PFSK-1 (cell line): ENCODE data around the gene B4GALT3.

Experiments
- POLR2AphosphoS5 ChIP-seq: IDR thresholded peaks from 2 replicates; pipeline ENCODE4 v1.6.1; 2012; ENCODE audit warnings: low read depth, mild to moderate bottlenecking, control low read depth, low read length, moderate library complexity
- TAF1 ChIP-seq: IDR thresholded peaks from 2 replicates; pipeline ENCODE4 v1.6.1; 2012; ENCODE audit warnings: low read length, control low read depth, borderline replicate concordance; ENCODE audit not compliant: insufficient read depth
- TF ChIP-seq, protein P1 (sequence below), 2 experiments: IDR thresholded peaks; 2 replicates each; pipeline versions ENCODE4 v1.6.1 to v1.8.0; 2011 to 2012; ENCODE audit warnings: low read depth in 2 of 2, low read length in 2 of 2, control low read depth in 1 of 2, inconsistent platforms in 1 of 2, mild to moderate bottlenecking in 1 of 2, moderate library complexity in 1 of 2; ENCODE audit not compliant: insufficient read depth in 1 of 2

DNA sequence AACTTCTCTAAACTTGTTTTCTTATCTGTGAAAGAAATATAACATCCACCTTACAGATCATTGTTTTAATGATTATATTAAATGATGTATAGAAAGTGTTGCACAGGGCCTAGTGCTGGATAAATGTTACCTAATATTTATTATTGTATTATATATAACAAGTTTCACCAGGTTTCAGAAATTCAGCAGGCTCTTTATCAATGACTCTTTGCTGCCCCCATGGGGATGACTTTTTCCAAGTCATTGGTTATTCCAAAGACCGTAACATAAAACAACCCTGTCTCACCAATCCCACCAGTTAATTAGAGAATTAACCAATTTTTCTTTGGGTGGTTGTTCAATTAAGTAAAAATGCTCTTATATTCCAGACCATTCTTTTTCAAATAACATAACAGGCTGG, 37.5 kb downstream of the B4GALT3 start:
- TF ChIP-seq POLR2AphosphoS5 (no peak), TAF1 (no peak)
- TF ChIP-seq, protein P1, sequence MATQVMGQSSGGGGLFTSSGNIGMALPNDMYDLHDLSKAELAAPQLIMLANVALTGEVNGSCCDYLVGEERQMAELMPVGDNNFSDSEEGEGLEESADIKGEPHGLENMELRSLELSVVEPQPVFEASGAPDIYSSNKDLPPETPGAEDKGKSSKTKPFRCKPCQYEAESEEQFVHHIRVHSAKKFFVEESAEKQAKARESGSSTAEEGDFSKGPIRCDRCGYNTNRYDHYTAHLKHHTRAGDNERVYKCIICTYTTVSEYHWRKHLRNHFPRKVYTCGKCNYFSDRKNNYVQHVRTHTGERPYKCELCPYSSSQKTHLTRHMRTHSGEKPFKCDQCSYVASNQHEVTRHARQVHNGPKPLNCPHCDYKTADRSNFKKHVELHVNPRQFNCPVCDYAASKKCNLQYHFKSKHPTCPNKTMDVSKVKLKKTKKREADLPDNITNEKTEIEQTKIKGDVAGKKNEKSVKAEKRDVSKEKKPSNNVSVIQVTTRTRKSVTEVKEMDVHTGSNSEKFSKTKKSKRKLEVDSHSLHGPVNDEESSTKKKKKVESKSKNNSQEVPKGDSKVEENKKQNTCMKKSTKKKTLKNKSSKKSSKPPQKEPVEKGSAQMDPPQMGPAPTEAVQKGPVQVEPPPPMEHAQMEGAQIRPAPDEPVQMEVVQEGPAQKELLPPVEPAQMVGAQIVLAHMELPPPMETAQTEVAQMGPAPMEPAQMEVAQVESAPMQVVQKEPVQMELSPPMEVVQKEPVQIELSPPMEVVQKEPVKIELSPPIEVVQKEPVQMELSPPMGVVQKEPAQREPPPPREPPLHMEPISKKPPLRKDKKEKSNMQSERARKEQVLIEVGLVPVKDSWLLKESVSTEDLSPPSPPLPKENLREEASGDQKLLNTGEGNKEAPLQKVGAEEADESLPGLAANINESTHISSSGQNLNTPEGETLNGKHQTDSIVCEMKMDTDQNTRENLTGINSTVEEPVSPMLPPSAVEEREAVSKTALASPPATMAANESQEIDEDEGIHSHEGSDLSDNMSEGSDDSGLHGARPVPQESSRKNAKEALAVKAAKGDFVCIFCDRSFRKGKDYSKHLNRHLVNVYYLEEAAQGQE (IDR thresholded peaks at IDR 0.05; ENCODE audit: insufficient read depth in 1 of 2, low read depth in 2 of 2, low read length in 2 of 2), result no peak
